Right ventricle myocardium superior (tissue), 1 donor: ENCODE measurements around the gene DLG5. TPM values are rescaled to one million over a fixed set of nuclear protein-coding genes. Genes with fewer than 3 reads are reported as not detected.

Experiments used
- ATAC-seq: fragments of 200-7000 bp; cut with Tn5 transposase; one replicate; pipeline ENCODE4 v1.9.1; 2020; ENCODE audit warnings: mild to moderate bottlenecking; ENCODE audit not compliant: poor library complexity
- DNase-seq: peaks from one replicate; pipeline ENCODE4 v3.0.0-alpha.2; 2020
- intact Hi-C: fragments of 100-400 bp; cut with DNase I; formaldehyde crosslinking; loops from one replicate; pipeline ENCODE4 v1.11.2; 2022
- total RNA-seq: library from RNA; stranded (reverse); fragmentation: NEBNext Ultra II Directional; extraction: Animal tissue kit (Norgen Biotek cat#: 25700); gene quantifications from one replicate; pipeline ENCODE4 v1.2.1, GENCODE V29; 2021
- donor health status: DM: no; HTN: yes; CAD: no; lungs with severe emphysema.

The DLG5 gene
- total RNA-seq, 1 donor from 2014 or later, result 8.8 TPM

DNA sequence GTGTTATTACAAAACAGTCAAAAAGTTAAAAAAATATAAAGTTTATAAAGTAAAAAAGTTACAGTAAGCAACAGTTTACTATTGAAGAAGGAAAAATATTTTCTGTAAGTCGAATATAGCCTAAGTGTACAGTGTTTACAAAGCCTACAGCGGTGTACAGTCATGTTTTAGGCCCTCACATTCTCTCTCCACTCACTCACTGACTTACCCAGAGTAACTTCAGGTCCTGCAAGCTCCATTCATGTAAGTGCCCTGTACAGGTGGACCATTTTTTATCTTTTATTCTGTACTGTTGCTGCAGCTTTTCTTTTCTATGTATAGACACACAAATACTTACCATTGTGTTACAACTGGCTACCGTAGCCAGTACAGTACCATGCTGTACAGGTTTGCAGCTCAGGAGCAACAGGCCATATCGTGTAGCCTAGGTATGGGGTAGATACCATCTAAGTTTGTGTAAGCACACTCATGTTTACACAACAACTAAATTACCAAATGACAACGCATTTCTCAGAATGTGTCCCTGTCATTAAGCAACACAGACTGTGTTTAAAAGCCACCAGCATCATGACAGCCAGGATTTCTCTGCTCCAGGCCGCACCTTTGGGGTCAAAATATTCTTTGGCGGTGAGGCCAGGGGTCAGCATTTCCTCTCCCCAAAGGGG, 67.2 kb downstream of the DLG5 start:
- DNase-seq, result no peak
- intact Hi-C loops, result no loop called here
- no peak for ATAC-seq

- ATAC-seq (no peak), DNase-seq (no peak)
- intact Hi-C loops, result no loop called here
These were observed 69.3 kb downstream of the DLG5 start for GRCh38 chr10:77857272-77857671.

DNA sequence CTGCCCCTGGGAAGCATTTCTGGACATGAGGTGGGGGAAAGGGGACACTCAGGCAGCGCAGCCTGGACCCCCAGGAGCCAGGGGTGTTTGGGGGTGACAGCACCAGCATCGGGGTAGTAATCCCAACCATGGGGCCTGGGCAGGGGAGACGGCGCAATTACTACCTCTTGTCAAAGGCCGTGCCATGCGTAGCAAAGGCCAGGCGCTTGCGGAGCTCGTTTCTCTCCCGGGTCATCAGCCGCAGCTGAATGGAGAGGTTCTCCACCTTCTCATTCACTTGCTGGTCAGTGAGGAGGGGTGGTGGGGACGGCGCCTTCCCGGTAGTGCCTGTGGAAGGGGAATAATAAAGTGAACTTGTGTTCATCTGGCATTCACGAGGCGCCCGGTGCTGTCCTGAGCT, 70.0 kb downstream of the DLG5 start:
- intact Hi-C loops, result no loop called here
- DNase-seq (no peak), ATAC-seq (no peak)

GRCh38 chr10:77855404-77856155, 71.0 kb downstream of the DLG5 start:
- intact Hi-C loops, result no loop called here
- no peak for DNase-seq
- ATAC-seq, result no peak

DNA sequence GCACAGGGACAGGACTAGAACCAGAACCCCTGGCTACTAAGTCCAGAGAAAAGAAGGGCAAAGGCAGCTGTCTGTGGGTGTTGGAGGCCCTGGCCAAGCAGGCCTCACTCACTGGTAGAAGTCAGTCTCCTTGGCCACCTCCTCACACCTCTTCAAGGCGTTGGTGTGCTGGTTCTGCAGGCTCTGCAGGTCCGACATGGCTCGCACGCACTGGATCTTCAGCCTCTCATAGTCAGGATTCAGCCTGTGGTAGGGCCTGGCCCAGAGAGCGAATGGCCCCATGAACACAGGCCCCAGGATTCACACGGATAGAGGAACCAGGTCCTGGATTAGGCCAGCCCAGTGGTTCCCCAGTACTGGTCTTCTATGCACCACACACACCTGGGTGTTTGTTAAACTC, 72.4 kb downstream of the DLG5 start:
- no peak for ATAC-seq
- DNase-seq, result no peak
- intact Hi-C loops, result no loop called here

GRCh38 chr10:77853256-77853655, 73.3 kb downstream of the DLG5 start:
- DNase-seq, result no peak
- intact Hi-C loops, result no loop called here

DNA sequence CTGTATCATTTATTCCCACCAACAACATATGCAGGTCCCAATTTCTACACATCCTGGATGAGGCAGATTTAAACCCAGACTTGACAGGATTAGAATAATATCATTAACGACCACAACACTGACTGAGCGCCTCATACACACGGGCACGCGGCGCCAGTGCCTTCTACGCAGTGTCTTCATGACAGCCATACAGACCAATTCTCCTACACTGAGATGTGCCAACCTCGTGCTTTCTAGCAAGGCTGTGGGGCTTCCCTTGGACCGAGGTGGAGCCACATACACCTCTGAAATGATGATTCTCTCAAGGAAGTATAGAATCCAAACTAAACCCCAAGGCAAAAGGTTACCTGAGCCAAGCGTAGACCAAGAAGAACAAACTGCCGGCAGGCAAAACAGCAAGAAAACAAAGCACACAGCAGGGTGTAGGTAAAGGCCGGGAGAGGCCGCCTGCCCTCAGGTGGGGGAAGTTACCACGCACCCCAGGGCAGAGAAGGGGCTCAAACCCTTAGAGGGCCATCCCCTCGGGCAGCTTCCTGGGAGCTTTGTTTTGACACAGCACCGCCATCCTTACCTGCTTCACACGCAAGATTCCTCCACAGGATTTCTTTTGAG, 75.8 kb downstream of the DLG5 start:
- no peak for ATAC-seq
- no peak for DNase-seq
- intact Hi-C loops, result no loop called here

More at GRCh38 chr10:77853256-77853655, 73.3 kb downstream of the DLG5 start:
- no peak for ATAC-seq

- ATAC-seq (no peak), DNase-seq (no peak)
- intact Hi-C loops, result loop anchor here (5.0 kb wide), 2 partner anchors 138 to 153 kb away; no protein-coding TSS in a partner anchor
These were observed 77.4 kb downstream of the DLG5 start for GRCh38 chr10:77849039-77849664.

GRCh38 chr10:77846718-77847311, 79.7 kb downstream of the DLG5 start:
- peak; percentile 89 for ATAC-seq
- intact Hi-C loops, result loop anchor here (5.0 kb wide), 2 partner anchors 140 to 155 kb away; no protein-coding TSS in a partner anchor
- DNase-seq, result peak; percentile 84

GRCh38 chr10:77845451-77845850, 81.1 kb downstream of the DLG5 start:
- no peak for ATAC-seq
- DNase-seq, result no peak
- intact Hi-C loops, result loop anchor here (5.0 kb wide), 2 partner anchors 142 to 157 kb away; no protein-coding TSS in a partner anchor

DNA sequence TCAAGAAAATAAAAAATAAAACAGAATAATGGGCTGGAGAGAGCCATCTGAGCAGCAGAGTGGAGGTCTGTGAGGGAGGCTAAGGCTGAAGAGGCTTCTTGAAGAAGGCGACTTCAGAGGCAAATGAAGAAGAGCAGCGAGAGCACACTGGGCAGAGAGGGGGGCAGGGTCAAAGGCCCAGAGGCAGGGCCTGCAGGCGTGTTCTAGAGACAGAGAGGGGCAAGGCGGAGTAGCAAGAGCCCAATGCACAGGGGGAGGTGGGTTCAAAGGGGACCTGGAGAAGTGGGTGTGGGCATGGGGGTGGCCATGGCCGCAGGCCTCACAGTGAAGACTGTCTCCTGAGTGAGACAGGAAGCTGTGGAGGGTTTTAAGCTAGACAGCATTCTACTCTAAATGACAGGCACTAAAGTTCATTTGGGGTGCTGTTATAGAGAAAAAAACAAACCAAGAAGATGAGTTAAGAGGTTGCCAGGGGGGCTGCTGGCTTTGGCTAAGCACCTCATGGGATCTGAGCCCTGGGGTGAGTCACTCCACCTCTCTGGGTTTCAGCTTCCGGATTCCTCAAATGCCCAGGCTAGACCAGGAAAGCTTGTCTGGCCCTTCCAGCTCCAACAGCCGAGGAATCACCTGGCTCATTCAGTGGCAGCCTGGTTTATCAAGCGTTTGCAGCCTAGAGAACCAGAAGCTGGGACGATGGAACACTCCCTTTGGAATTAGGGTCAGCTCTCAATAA, 81.7 kb downstream of the DLG5 start:
- no peak for ATAC-seq
- DNase-seq, result no peak

GRCh38 chr10:77844177-77844576, 82.4 kb downstream of the DLG5 start:
- DNase-seq, result no peak
- ATAC-seq, result no peak
- intact Hi-C loops, result no loop called here

More for the DNA sequence above, 81.7 kb downstream of the DLG5 start:
- intact Hi-C loops, result loop anchor here (5.0 kb wide), 2 partner anchors 142 to 157 kb away; no protein-coding TSS in a partner anchor

GRCh38 chr10:77843264-77843663, 83.3 kb downstream of the DLG5 start:
- intact Hi-C loops, result no loop called here
- ATAC-seq (no peak), DNase-seq (no peak)

DNA sequence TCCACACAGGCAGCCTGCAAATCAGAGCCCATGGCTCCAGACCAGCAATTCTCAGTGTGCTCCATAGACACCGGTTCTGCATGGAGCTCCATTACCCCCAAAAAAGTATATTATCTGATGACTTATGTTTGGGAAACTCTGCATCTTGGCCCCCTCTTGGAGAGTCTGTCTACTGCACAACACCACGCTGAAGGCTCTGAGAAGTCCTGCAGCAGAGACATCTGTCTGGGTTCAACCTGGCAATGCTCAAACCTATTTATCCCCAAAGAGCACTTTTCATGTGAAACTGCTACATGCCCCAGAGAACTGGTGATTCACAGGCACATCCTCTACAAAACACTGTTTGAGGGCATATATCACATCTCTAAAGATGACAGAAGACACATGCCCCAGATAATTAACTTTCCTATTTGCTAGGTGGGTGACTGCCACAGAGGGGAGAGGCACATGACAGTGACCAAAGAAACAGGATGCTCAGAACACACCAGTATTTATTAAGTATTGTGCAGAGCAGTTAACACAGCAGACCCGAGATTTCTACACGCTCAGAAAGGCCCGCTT, 83.8 kb downstream of the DLG5 start:
- intact Hi-C loops, result no loop called here
- ATAC-seq, result no peak
- DNase-seq, result no peak

- ATAC-seq, result no peak
- intact Hi-C loops, result no loop called here
- DNase-seq, result no peak
These were observed 84.7 kb downstream of the DLG5 start for GRCh38 chr10:77841711-77842375.

GRCh38 chr10:77840636-77841035, 85.9 kb downstream of the DLG5 start:
- DNase-seq, result no peak
- no peak for ATAC-seq
- intact Hi-C loops, result no loop called here

- ATAC-seq (no peak), DNase-seq (no peak)
These were observed 88.5 kb downstream of the DLG5 start for GRCh38 chr10:77837925-77838595.

More at GRCh38 chr10:77837925-77838595, 88.5 kb downstream of the DLG5 start:
- intact Hi-C loops, result no loop called here
